ENCODE measurements around the gene ULK4.

DNA sequence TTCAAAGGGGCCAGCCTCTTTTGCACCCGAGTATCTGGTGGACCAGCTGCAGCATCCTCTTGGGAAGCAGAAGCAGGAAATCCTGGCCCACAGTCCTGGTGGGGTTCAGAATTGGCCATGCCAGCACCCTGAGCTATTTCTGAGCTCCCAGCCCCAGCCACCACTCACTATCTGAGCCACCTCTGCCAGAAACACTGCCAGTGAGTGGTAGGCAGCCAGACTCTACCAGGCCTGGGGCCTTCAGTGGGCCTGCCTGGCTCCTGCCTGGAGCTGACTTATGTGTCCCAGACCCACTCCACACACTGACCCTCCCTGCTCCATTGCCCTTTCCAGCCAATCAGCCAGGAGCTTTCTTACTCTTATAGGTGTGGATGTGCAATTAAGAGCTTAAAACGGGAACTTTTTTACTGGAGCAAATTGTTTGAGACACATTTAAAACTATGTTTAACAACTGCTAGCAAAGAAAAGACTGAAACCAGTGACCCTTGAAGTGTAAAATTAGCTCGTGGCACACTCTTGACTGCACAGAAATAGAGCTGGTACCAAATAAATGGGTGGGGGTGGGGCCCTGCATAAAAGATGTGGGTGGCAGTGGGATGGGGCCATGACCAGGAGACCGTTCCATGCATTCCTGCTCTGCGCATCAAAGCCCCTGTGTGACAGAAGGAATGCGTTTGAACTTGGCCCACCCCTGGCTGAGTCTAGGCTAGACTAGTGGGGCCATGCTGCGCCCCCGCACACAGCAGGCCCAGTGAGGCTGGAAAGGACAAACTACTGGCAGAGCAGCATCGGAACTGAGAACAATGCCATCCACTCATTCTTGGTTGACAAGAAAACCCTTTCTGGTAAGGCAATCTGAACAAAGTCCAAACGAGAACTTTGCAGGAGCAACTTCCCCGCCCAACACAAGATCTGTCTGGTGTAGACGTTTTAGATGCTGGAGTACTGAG lies 714.6 kb downstream of the ULK4 start:
- TF ChIP-seq, protein P1, sequence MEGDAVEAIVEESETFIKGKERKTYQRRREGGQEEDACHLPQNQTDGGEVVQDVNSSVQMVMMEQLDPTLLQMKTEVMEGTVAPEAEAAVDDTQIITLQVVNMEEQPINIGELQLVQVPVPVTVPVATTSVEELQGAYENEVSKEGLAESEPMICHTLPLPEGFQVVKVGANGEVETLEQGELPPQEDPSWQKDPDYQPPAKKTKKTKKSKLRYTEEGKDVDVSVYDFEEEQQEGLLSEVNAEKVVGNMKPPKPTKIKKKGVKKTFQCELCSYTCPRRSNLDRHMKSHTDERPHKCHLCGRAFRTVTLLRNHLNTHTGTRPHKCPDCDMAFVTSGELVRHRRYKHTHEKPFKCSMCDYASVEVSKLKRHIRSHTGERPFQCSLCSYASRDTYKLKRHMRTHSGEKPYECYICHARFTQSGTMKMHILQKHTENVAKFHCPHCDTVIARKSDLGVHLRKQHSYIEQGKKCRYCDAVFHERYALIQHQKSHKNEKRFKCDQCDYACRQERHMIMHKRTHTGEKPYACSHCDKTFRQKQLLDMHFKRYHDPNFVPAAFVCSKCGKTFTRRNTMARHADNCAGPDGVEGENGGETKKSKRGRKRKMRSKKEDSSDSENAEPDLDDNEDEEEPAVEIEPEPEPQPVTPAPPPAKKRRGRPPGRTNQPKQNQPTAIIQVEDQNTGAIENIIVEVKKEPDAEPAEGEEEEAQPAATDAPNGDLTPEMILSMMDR (conservative IDR thresholded peaks at IDR 0.05), result no peak
- no peak for TF ChIP-seq ZFX (IDR thresholded peaks at IDR 0.05)

All from C4-2B (cell line).